GM10847 (cell line): ENCODE measurements around the gene LSP1.

Experiments
- POLR2A ChIP-seq: IDR thresholded peaks from 2 replicates; pipeline ENCODE4 v1.6.1; 2011; ENCODE audit not compliant: insufficient read length; ENCODE audit errors: extremely low read depth

LSP1 gene

GRCh38 chr11:1882265-1883238 is 29.7 kb downstream of the LSP1 start:
- no peak for TF ChIP-seq POLR2A

- TF ChIP-seq POLR2A: no peak
These were observed 30.7 kb downstream of the LSP1 start for GRCh38 chr11:1883346-1884302.

- no peak for TF ChIP-seq POLR2A
These were observed 31.4 kb downstream of the LSP1 start for GRCh38 chr11:1884303-1884700.

- TF ChIP-seq POLR2A: no peak
These were observed 34.8 kb downstream of the LSP1 start for GRCh38 chr11:1887451-1888346.

- TF ChIP-seq POLR2A: no peak
These were observed 35.5 kb downstream of the LSP1 start for GRCh38 chr11:1888347-1888753.

GRCh38 chr11:1888811-1889210 is 35.9 kb downstream of the LSP1 start:
- TF ChIP-seq POLR2A: no peak

- no peak for TF ChIP-seq POLR2A
These were observed 36.5 kb downstream of the LSP1 start for GRCh38 chr11:1889224-1889930.

GRCh38 chr11:1889941-1890855 is 37.3 kb downstream of the LSP1 start:
- no peak for TF ChIP-seq POLR2A

- TF ChIP-seq POLR2A: no peak
These were observed 38.3 kb downstream of the LSP1 start for GRCh38 chr11:1890856-1891830.

GRCh38 chr11:1891831-1892115 is 38.9 kb downstream of the LSP1 start, which contains the start of gene PRR33:
TSS of gene PRR33 (minus strand) at chr11:1891895. CDS start at chr11:1890584, 1,311 bp downstream.
- TF ChIP-seq POLR2A: no peak

GRCh38 chr11:1892116-1892515 is 39.2 kb downstream of the LSP1 start:
- TF ChIP-seq POLR2A: no peak

- TF ChIP-seq POLR2A: no peak
These were observed 39.7 kb downstream of the LSP1 start for GRCh38 chr11:1892558-1892957.
